GM18508 (cell line): Measurements from ENCODE around the gene ZBTB48.
A peak's percentile ranks its signal among the peaks of the same experiment; 100 is the strongest.

Experiments
- ATAC-seq: cut with Tn5 transposase; IDR thresholded peaks from one replicate; pipeline ENCODE4 v1.9.1; 2021; ENCODE audit warnings: moderate number of reproducible peaks; ENCODE audit not compliant: insufficient read depth, unreplicated experiment

Gene ZBTB48

GRCh38 chr1:6603915-6604558, 24.2 kb downstream of the ZBTB48 start:
- ATAC-seq: no peak

DNA sequence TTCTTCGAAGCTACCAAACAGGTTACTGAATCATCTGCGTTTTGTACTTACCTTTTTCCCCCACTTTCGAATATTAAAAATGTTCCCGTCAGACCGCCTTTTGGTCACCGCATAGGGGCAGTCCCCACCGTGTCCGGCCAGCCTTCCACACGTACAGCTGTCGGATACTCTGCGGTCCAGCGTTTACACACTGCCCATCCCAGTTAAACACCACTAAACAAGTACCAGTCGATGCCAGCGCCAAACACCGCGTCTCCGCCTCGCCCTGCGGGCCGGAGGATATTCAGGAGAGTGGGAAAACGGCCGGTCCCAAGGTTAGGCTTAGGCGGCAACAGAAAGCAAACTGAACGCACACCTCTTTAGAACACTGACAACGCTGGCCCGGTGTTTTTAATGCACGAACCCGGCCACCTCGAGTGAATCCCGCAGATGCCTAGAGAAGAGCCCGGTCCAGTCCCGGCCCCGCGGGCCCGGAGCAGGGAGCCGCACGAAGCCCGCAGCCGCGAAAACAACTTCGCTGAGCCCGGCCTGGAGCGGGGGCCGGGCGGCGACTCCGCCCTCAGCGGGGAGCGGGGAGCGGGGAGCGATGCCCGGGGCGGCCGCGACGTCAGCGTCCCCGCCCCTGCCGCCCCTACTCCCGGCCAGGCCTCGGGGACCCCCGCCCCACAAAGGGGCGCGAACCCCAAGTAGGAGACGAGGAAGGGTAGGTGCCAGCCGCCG, 33.0 kb downstream of the ZBTB48 start:
- ATAC-seq: peak; percentile 8

DNA sequence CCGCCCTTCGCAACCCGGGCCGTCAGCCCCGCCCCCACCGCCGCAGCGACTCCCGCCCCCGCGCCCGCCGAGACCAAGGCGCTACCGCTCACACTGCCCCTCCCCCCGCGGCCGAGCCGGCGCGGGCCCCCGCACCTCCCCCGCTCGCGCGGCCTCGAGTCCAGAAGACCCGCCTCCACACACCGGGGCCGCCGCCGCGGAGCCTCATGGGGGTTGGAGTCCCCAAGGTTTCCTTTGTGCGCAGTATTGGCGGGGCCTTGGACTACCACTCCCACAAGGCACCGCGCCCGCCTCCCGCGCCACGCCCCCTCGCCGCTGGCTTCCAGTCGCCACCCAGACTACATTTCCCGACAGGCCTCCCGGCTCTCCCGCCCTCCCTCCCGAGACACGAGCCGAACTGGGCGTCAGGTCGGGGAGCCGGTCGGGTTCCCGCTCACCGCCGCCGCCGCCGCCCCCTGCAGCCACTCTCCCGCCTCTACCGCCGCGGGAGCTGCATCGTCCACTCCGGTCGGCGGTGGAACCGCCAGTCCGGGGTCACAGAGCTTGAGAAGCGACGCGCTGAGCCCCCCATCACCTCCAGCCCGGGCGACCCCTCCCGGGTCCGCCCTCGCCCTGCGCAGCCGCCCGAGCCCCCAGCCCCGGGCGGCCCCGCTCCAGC, 33.7 kb downstream of the ZBTB48 start, which contains the start of gene PHF13:
Gene PHF13, plus strand, starts transcription at position 371 of the 658 bp plus-strand sequence. CDS start 336 bp downstream, outside the sequence.
- ATAC-seq: peak; percentile 61

DNA sequence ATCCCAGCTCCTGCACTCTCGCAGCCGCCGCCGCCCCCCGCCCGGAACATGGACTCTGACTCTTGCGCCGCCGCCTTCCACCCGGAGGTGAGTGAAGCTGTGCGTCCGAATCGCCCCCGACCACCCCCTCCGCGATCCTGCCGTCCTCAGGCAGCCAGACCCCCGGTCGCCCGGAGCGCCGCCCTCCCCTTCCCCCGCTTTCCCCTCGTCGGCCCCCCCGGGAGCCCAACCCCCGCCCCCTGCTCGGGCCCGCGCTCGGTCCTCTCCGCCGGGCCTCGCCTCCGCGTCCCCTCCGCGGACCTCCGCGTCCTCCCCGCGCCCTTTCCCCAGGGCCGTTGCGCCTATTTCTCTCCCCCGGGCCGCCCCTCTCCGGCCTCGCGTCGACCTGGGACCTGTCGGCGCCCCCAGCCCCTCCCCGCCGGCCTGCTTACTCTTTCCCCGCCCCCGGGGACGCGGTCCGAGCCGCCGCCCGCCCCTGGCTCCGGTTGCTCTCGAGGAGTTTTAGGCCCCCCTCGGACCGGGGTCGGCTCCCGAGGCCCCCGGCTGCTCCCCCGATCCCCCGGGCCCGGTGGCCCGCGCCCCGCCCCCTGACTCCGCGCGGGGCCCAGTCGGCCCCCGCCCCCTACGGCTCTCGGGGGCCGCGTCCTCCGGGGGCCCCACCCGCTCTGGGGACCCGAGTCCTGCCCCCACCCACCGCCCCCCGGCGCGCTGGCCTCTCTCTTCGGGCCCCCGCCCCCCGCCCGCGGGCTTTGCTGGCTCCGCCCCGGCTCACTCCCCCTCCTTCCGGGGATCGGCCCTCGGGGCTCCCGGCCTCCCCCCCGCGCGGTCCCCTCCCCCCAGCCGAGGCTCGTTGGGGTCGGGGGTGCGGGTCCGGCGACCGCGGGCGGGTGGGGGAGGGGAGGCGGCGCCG, 34.5 kb downstream of the ZBTB48 start:
- ATAC-seq: no peak

- ATAC-seq: no peak
Observed at GRCh38 chr1:6614929-6615785, 35.4 kb downstream of the ZBTB48 start.

GRCh38 chr1:6619045-6619444, 39.3 kb downstream of the ZBTB48 start:
- no peak for ATAC-seq

GRCh38 chr1:6621429-6622391, 41.9 kb downstream of the ZBTB48 start:
- ATAC-seq: no peak

- ATAC-seq: no peak
Observed at GRCh38 chr1:6622396-6623152, 42.8 kb downstream of the ZBTB48 start.

DNA sequence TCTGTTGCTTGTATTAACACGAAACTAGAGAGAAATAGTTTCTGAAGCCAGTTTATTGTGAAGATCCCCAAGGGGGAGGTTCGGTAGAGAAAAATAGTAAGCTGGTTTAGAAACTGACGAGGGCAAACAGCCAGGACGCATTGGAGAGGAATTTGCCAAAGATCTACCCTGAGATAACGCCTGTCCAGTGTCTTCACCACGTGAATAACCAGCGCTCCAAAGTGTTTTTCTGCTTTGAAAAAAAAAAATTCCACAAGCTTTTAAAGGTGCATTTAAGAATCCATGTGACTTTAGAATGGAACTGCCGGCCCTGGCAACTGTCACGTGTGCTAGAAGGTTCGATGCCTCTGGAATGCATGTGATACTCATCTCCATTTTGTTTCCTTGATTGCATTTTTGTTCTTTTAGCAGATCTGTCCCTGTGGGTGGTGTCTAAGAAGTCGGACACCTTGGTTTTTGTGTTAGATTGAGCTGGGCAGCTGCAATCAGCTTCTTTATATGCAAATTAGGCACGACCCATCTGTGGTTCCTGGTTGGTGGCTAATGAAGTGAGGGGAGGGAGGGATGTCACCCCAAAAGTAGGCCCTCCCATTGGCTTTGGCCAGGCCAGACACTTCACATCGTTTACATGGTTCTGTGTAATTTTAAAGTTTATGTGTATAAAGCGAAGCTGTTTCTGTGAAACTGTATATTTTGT, 43.6 kb downstream of the ZBTB48 start:
- ATAC-seq: no peak

- ATAC-seq: no peak
Observed at GRCh38 chr1:6624710-6625583, 45.2 kb downstream of the ZBTB48 start, which contains the start of gene THAP3. Gene THAP3, plus strand, starts transcription at chr1:6624868. Its CDS starts 351 bp downstream, at chr1:6625219.

GRCh38 chr1:6625584-6626149, 45.9 kb downstream of the ZBTB48 start:
- ATAC-seq: no peak

DNA sequence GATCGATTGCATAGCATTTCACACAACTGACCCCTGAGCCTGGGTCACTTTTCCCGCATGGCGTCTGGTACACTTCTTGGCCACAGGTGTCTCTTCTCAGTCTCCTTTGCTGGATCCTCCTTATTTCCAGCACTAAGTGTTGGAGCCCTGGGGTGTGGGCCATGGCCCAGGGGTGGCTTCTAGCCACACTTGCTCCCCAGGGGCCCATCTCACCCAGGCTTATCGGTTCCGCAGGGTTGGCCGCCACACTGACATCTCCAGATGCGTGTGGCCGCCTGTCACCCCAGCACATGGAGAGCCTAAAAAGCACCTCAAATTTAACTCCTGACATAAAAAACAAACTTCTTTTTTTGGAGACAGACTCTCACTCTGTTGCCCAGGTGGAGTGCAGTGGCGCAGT, 47.2 kb downstream of the ZBTB48 start:
- ATAC-seq: no peak

DNA sequence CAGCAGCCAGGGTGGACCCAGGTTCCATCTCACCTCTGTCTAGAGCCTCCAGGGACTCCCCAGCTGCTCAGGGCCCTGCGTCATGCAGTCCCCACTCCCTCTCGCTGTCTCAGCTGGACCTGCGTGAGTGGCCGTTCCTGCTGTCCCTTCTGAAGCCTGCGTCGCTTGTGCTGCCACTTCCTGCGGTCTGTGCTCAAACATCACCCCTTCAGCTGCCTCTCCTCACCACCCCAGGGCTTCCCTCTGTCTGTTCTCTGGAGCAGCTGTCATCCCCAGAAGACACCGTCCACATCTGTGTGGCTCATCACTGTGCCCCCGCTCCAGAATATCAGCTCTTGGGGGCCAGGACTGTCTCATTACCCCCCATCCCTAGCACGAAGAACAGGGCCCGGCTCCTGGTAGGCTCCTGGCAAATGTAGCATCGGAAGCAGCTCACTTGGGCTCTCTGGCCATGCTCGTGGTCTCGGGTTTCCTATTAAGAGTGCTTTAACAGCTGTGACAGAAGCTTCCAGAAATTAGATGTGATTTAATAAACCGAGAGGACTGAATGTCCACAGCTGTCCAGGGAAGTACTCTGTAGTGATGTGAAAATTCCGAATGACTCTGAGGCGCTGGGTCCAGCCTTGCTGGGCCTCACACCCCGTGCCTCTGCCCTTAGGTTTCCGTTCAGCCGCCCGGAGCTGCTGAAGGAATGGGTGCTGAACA, 48.2 kb downstream of the ZBTB48 start:
- no peak for ATAC-seq

DNA sequence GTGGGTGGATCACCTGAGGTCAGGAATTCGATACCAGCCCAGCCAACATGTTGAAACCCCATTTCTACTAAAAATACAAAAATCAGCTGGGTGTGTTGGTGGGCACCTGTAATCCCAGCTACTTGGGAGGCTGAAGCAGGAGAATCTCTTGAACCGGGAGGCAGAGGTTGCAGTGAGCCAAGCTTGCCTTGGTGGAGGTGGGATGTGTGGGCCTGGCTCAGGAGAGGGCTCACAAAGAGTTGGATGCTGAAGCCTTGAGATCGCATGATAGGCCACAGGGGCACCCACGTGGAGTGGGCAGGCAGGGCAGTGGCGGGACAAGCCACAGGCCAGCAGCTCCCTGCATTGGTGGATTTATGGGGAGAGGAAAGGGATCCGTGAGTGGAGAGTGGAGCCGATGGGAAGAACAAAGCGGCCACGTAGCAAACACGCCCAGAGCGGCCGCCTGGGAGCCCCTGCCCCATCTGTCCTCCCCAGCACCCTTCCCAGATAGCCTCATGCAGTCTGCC, 49.2 kb downstream of the ZBTB48 start:
- ATAC-seq: no peak

- no peak for ATAC-seq
Observed at GRCh38 chr1:6630027-6630426, 50.2 kb downstream of the ZBTB48 start.
